ENCODE data around the gene PACS2.

DNA sequence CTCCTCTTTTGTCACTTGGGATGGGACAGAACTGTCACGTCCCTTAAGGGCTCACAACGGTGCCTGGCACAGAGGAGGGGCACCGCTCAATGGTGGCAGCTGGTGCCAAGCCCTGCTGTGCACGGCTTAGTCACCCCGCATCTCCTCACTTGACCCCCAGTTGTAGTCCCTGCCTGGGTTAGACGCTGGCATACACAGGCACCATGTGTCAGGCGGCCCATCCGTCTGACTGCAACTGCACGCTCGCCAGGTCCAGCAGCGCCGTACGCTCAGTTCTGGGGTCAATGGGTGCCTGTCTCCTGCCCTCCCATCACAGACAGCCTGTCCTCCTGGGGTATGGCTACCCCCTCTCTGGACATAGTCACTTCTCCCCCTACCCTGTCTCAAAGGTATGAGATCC lies 1.6 kb upstream of the PACS2 start:
- TF ChIP-seq FOS (IDR thresholded peaks at IDR 0.05; ENCODE audit: low read depth, low read length): no peak
- TF ChIP-seq, protein P1, sequence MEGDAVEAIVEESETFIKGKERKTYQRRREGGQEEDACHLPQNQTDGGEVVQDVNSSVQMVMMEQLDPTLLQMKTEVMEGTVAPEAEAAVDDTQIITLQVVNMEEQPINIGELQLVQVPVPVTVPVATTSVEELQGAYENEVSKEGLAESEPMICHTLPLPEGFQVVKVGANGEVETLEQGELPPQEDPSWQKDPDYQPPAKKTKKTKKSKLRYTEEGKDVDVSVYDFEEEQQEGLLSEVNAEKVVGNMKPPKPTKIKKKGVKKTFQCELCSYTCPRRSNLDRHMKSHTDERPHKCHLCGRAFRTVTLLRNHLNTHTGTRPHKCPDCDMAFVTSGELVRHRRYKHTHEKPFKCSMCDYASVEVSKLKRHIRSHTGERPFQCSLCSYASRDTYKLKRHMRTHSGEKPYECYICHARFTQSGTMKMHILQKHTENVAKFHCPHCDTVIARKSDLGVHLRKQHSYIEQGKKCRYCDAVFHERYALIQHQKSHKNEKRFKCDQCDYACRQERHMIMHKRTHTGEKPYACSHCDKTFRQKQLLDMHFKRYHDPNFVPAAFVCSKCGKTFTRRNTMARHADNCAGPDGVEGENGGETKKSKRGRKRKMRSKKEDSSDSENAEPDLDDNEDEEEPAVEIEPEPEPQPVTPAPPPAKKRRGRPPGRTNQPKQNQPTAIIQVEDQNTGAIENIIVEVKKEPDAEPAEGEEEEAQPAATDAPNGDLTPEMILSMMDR (conservative IDR thresholded peaks at IDR 0.05; ENCODE audit: low read depth, low read length): no peak
- TF ChIP-seq SMC3 (IDR thresholded peaks at IDR 0.05; ENCODE audit: low read depth, low read length): no peak
- TF ChIP-seq RCOR1 (IDR thresholded peaks at IDR 0.05; ENCODE audit: insufficient replicate concordance, low read length): no peak
- TF ChIP-seq, protein P2, sequence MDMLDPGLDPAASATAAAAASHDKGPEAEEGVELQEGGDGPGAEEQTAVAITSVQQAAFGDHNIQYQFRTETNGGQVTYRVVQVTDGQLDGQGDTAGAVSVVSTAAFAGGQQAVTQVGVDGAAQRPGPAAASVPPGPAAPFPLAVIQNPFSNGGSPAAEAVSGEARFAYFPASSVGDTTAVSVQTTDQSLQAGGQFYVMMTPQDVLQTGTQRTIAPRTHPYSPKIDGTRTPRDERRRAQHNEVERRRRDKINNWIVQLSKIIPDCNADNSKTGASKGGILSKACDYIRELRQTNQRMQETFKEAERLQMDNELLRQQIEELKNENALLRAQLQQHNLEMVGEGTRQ (IDR thresholded peaks at IDR 0.05; ENCODE audit: low read depth, low read length): no peak
- no peak for TF ChIP-seq POLR2A (IDR thresholded peaks at IDR 0.05; ENCODE audit: low read depth, low read length)
- no peak for TF ChIP-seq MXI1 (IDR thresholded peaks at IDR 0.05; ENCODE audit: borderline replicate concordance, low read depth, low read length)
- no peak for TF ChIP-seq CEBPB (IDR thresholded peaks at IDR 0.05; ENCODE audit: low read depth, low read length)
- TF ChIP-seq NFE2L2 (IDR thresholded peaks at IDR 0.05; ENCODE audit: low read depth, low read length): no peak
- TF ChIP-seq, protein P3, sequence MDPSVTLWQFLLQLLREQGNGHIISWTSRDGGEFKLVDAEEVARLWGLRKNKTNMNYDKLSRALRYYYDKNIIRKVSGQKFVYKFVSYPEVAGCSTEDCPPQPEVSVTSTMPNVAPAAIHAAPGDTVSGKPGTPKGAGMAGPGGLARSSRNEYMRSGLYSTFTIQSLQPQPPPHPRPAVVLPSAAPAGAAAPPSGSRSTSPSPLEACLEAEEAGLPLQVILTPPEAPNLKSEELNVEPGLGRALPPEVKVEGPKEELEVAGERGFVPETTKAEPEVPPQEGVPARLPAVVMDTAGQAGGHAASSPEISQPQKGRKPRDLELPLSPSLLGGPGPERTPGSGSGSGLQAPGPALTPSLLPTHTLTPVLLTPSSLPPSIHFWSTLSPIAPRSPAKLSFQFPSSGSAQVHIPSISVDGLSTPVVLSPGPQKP (IDR thresholded peaks at IDR 0.05; ENCODE audit: borderline replicate concordance, low read depth, low read length): no peak
- TF ChIP-seq CHD1 (IDR thresholded peaks at IDR 0.05; ENCODE audit: low read depth, low read length): no peak
- no peak for TF ChIP-seq RFX5 (IDR thresholded peaks at IDR 0.05; ENCODE audit: low read depth, low read length)

Measured in IMR-90 (cell line).